HUES64 (cell line): ENCODE data around the gene LCE1F.

Experiments used
- H3K27ac ChIP-seq: 2 replicates; pipeline ENCODE4 v1.7.0; 2013; ENCODE audit warnings: low read depth, low read length, inconsistent platforms
- H3K27me3 ChIP-seq: 2 replicates; pipeline ENCODE4 v1.6.1; 2013; ENCODE audit warnings: mild to moderate bottlenecking, low read length; ENCODE audit not compliant: insufficient read depth
- H3K36me3 ChIP-seq: 2 replicates; pipeline ENCODE4 v1.6.1; 2013; ENCODE audit warnings: mild to moderate bottlenecking, low read length; ENCODE audit not compliant: insufficient read depth
- H3K4me1 ChIP-seq: 2 replicates; pipeline ENCODE4 v1.6.1; 2013; ENCODE audit warnings: mild to moderate bottlenecking, low read length, moderate library complexity; ENCODE audit not compliant: insufficient read depth
- H3K4me3 ChIP-seq: 2 replicates; pipeline ENCODE4 v1.5.1; 2013; ENCODE audit warnings: mild to moderate bottlenecking, low read length, moderate library complexity
- H3K9ac ChIP-seq: 2 replicates; pipeline ENCODE4 v1.6.1; 2013; ENCODE audit warnings: mild to moderate bottlenecking, low read depth, low read length
- H3K9me3 ChIP-seq: 2 replicates; pipeline ENCODE4 v1.6.1; 2013; ENCODE audit warnings: low read depth, low read length; ENCODE audit not compliant: insufficient read depth
- WGBS: fragments of 150-250, 120-280 bp; methylation state at CpG from one replicate; pipeline ENCODE4 v1.1.7; 2013; ENCODE audit warnings: missing lambda C conversion rate; 5-methylcytosine and 5-hydroxymethylcytosine counted together

The LCE1F gene

GRCh38 chr1:152752225-152752624, 22.7 kb upstream of the LCE1F start:
- Histone ChIP-seq H3K9me3 (peaks cover 90% of the 10 kb centered on the region), H3K27me3 (no peaks in the 10 kb centered on the region), H3K4me1 (no peaks in the 10 kb centered on the region), H3K27ac (no peak overlapping the region), H3K9ac (no peak overlapping the region), H3K4me3 (no peak overlapping the region), H3K36me3 (no peaks in the 10 kb centered on the region)
- 96% methylated on average over 1 of the region's 1 CpG for WGBS

DNA sequence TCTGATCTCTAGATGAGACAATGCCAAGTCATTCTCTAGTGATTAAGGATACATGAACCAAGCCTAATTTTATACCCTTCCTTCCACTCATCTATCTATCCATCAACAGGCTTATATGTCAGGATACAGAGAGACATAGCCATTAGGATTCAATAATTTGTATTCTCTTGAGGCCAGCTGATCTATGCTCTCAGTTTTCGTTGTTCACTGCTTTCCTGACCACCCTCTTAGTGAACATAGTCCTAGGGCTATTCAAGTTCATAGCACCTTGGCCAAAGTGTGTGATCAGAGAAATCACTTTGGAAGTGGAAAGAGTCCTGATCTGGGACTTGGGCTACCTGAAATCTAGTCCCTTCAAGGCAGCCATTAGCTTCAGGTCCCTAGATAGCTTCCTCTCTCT, 21.4 kb upstream of the LCE1F start:
- Histone ChIP-seq H3K9ac (no peak overlapping the region), H3K9me3 (peaks cover 90% of the 10 kb centered on the region), H3K27ac (no peak overlapping the region), H3K4me1 (no peaks in the 10 kb centered on the region), H3K27me3 (no peaks in the 10 kb centered on the region), H3K36me3 (no peaks in the 10 kb centered on the region), H3K4me3 (no peak overlapping the region)
- 18% methylated on average over 1 of the region's 1 CpG for WGBS

- WGBS = no CpG with 5 or more reads among the region's 2 CpGs
- no peaks in the 10 kb centered on the region for H3K36me3 ChIP-seq
- H3K9me3 ChIP-seq = peaks cover 95% of the 10 kb centered on the region
Measured at GRCh38 chr1:152756872-152757271, 18.1 kb upstream of the LCE1F start.

DNA sequence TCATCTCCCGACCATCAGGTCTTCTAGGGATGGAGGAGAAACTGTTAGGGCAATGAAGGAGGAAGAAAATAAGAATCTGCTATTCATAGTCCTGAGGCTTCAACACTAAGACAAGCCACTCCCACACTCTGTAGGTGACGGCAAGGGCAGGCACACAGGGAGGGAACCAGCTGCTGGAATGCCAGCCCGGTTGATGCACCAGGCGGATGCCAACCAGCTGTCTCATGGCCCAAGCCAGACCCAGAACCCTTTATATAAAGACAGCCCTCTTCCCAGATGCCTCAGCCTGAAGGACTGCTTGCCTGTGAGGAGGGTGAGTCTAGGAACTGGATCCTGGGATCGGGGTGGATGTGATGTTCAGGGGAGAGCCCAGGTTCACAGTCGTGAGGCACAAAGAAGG, 17.2 kb upstream of the LCE1F start, which contains the start of gene KPRP:
KPRP (plus strand) TSS at position 279 of the 400 bp plus-strand sequence. CDS start 1,564 bp downstream, outside the sequence.
- H3K27me3 ChIP-seq = no peaks in the 10 kb centered on the region
- 82% methylated on average over 5 of the region's 6 CpGs for WGBS
- peaks cover 95% of the 10 kb centered on the region for H3K9me3 ChIP-seq
- H3K4me1 ChIP-seq = no peaks in the 10 kb centered on the region
- H3K27ac ChIP-seq = no peak within 1 kb of the TSS
- H3K4me3 ChIP-seq = no peak within 1 kb of the TSS
- no peaks in the 10 kb centered on the region for H3K36me3 ChIP-seq
- no peak within 1 kb of the TSS for H3K9ac ChIP-seq

More at GRCh38 chr1:152756872-152757271, 18.1 kb upstream of the LCE1F start:
- Histone ChIP-seq H3K4me1 (no peaks in the 10 kb centered on the region), H3K27ac (no peak overlapping the region), H3K4me3 (no peak overlapping the region), H3K9ac (no peak overlapping the region), H3K27me3 (no peaks in the 10 kb centered on the region)

DNA sequence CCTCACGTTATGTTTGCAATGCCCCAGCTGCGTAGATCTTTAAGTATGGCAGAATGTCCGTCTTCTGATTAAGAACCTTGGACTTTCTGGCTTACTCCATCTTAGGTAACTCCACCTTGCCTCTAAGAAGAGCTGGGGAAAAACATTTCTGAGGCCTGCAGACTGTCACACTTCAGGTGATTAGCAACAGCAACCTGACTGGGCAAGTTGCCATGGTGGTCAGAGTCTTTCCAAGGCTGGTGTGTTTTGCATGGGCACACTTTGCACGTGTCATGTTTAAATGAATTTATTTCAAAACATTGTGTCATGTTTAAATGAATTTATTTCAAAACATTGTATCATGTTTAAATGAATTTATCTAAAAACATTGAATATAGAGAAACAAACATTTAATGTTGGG, 16.3 kb upstream of the LCE1F start:
- H3K4me1 ChIP-seq = no peaks in the 10 kb centered on the region
- H3K9ac ChIP-seq = no peak overlapping the region
- H3K27ac ChIP-seq = no peak overlapping the region
- no peaks in the 10 kb centered on the region for H3K27me3 ChIP-seq
- WGBS = 61% methylated on average over 3 of the region's 4 CpGs
- peaks cover 92% of the 10 kb centered on the region for H3K9me3 ChIP-seq
- no peaks in the 10 kb centered on the region for H3K36me3 ChIP-seq
- H3K4me3 ChIP-seq = no peak overlapping the region

DNA sequence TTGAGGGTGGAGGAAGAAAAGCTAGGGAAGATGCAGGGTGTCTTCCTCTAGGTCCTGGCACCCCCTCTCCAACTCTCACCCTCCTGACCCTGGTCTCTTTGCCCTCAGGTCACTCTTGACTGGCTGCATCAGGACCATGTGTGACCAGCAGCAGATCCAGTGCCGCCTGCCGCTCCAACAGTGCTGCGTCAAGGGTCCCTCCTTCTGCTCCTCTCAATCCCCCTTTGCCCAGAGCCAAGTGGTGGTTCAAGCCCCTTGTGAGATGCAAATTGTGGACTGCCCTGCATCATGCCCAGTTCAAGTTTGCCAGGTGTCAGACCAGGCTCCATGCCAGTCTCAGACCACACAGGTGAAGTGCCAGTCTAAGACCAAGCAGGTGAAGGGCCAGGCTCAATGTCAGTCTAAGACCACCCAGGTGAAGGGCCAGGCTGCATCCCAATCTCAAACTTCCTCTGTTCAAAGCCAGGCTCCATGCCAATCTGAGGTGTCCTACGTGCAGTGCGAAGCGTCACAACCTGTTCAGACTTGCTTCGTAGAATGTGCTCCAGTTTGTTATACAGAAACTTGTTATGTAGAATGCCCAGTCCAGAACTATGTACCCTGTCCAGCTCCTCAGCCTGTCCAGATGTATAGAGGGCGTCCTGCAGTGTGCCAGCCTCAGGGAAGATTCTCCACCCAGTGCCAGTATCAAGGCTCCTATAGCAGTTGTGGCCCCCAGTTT, 15.3 kb upstream of the LCE1F start:
- Histone ChIP-seq H3K27me3 (no peaks in the 10 kb centered on the region), H3K9me3 (peaks cover 93% of the 10 kb centered on the region), H3K9ac (no peak overlapping the region), H3K4me1 (no peaks in the 10 kb centered on the region), H3K36me3 (no peaks in the 10 kb centered on the region), H3K27ac (no peak overlapping the region), H3K4me3 (no peak overlapping the region)
- 71% methylated on average over 8 of the region's 8 CpGs for WGBS

- Histone ChIP-seq H3K4me1 (no peaks in the 10 kb centered on the region), H3K4me3 (no peak overlapping the region), H3K27me3 (no peaks in the 10 kb centered on the region), H3K36me3 (no peaks in the 10 kb centered on the region), H3K27ac (no peak overlapping the region), H3K9me3 (peaks cover 93% of the 10 kb centered on the region), H3K9ac (no peak overlapping the region)
- 90% methylated on average over 31 of the region's 31 CpGs for WGBS
Measured at GRCh38 chr1:152760551-152761190, 14.3 kb upstream of the LCE1F start.

DNA sequence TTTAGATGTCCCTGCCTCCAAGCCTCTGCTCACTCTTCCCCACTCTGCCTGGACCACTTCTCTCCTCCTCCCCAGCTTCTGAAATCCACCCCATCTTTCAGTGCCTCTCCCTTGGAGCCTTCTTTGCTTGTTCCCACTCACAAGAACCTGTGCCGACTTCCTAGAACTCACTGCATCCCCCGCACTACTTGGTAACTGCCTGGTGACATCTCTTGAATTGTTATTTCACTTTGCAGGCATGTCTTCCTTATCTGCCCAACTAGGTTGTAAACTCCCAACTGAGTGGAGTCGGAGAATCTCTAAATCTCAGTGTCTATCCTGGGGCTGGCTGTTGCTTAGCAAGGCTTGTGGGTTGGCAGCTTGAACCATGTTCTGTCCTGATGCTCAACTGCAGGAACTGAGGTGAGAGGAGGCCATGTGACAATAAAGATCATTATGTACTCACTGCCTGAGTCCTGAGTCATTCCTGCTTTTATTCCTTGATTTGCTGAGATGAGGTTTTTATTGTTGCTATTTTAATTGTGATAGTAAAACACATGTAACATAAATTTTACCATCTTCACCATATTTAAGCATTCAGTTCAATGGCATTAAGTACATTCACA, 13.2 kb upstream of the LCE1F start:
- no peak overlapping the region for H3K27ac ChIP-seq
- WGBS = 91% methylated on average over 3 of the region's 3 CpGs
- H3K9me3 ChIP-seq = peaks cover 93% of the 10 kb centered on the region

GRCh38 chr1:152768847-152769533, 6.0 kb upstream of the LCE1F start:
- Histone ChIP-seq H3K27ac (no peak overlapping the region), H3K9ac (no peak overlapping the region)
- 56% methylated on average over 8 of the region's 8 CpGs for WGBS

More for the DNA sequence above, 13.2 kb upstream of the LCE1F start:
- Histone ChIP-seq H3K4me1 (no peaks in the 10 kb centered on the region), H3K36me3 (no peaks in the 10 kb centered on the region), H3K4me3 (no peak overlapping the region), H3K9ac (no peak overlapping the region), H3K27me3 (no peaks in the 10 kb centered on the region)

DNA sequence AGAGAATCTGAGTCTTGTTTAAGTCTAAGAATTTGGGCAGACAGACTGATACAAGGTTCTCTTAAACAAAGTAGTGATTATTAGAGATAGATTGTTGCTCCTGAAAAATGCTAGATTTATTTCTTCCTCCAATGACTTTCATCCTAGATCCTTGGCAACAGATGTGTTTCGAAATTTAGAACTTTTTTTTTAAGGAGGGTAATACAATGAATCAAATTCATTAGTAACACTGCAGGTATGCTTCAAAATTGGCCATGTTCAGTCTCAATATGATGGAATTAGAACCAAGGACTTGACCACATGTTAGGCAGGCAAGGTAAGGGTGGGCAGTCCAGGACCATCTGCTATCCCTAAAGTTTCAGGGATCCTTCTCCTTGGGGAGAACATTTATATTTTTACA, 4.5 kb upstream of the LCE1F start:
- Histone ChIP-seq H3K9ac (no peak overlapping the region), H3K27me3 (no peaks in the 10 kb centered on the region), H3K36me3 (no peaks in the 10 kb centered on the region), H3K4me1 (no peaks in the 10 kb centered on the region), H3K9me3 (peaks cover 83% of the 10 kb centered on the region), H3K4me3 (no peak overlapping the region), H3K27ac (no peak overlapping the region)
- no CpG with 5 or more reads among the region's 1 CpG for WGBS

More at GRCh38 chr1:152768847-152769533, 6.0 kb upstream of the LCE1F start:
- no peaks in the 10 kb centered on the region for H3K27me3 ChIP-seq
- peaks cover 83% of the 10 kb centered on the region for H3K9me3 ChIP-seq
- H3K4me1 ChIP-seq = no peaks in the 10 kb centered on the region
- H3K36me3 ChIP-seq = no peaks in the 10 kb centered on the region
- no peak overlapping the region for H3K4me3 ChIP-seq

DNA sequence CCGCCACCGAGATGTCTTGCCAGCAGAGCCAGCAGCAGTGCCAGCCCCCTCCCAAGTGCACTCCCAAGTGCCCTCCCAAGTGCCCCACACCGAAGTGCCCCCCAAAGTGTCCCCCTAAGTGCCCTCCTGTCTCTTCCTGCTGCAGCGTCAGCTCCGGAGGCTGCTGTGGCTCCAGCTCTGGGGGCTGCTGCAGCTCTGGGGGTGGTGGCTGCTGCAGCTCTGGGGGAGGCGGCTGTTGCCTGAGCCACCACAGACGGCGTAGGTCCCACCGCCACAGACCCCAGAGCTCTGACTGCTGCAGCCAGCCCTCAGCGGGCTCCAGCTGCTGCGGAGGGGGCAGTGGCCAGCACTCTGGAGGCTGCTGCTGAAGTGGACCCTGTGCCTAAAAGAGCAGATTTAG, 1.4 kb downstream of the LCE1F start:
- no peaks in the 10 kb centered on the region for H3K27me3 ChIP-seq
- WGBS = 81% methylated on average over 11 of the region's 11 CpGs
- H3K9ac ChIP-seq = no peak overlapping the region
- peaks cover 80% of the 10 kb centered on the region for H3K9me3 ChIP-seq
- no peaks in the 10 kb centered on the region for H3K4me1 ChIP-seq
- H3K4me3 ChIP-seq = no peak overlapping the region
- no peak overlapping the region for H3K27ac ChIP-seq
- H3K36me3 ChIP-seq = no peaks in the 10 kb centered on the region
